AG04450 (cell line): ENCODE results near the gene TRA2A. TPM values are rescaled to one million over a fixed set of nuclear protein-coding genes. Genes with fewer than 3 reads are reported as not detected.

Experiments
- polyA plus RNA-seq: library from polyadenylated mRNA; depleted of rRNA; stranded (reverse); fragments of >200 nt; gene quantifications from 2 replicates; pipeline ENCODE4 v1.2.3, GENCODE V29; 2011; rRNA removed
- small RNA-seq: library from RNA; depleted of rRNA; stranded (forward); fragments of <200 nt; gene quantifications from one replicate; pipeline ENCODE3, GENCODE V24; 2012; ENCODE audit warnings: low read depth; ENCODE audit not compliant: insufficient read length

The TRA2A gene
- polyA plus RNA-seq, 1 experiment: 78.8 TPM

Small RNA genes lying within 50 kb of the gene (small RNA-seq; reads per million reads assigned to genes)
- gene AC079780.1: not detected
- gene RF00019: not detected

Other genes starting within 250 kb of the TRA2A start
- 66.8 and 82.2 TPM in 2 replicates for gene MALSU1, start 232.6 kb downstream of the TRA2A start, polyA plus RNA-seq
- 78.5 and 98.2 TPM in 2 replicates for gene IGF2BP3, start 61.5 kb downstream of the TRA2A start, polyA plus RNA-seq
- 5.7 and 7.6 TPM in 2 replicates for gene CCDC126, start 65.4 kb upstream of the TRA2A start, polyA plus RNA-seq
- gene FAM221A, start 148.2 kb upstream of the TRA2A start, polyA plus RNA-seq: 3.1 and 3.5 TPM in 2 replicates
- gene STK31, start 178.2 kb upstream of the TRA2A start, polyA plus RNA-seq: 0.04 and 0.09 TPM in 2 replicates